Activated naive CD4-positive, alpha-beta T cell treated with anti-CD3 and anti-CD28 coated beads, Interleukin-2, amount 10 ng/mL, durations not matched to agents 7 days and 5 days (primary cell): ENCODE results near the gene OR2L5.

ENCODE experiments used
- CTCF ChIA-PET: fragments of 350-600 bp; sonication (Branson Sonifier 250); formaldehyde crosslinking; loops from one replicate; lab custom pipeline; 2021; ENCODE audit warnings: antibody characterized with exemption; lab: Charles Lee
- DNase-seq: peaks from one replicate; pipeline ENCODE4 v3.0.0-alpha.2; 2020
- H3K27ac Mint-ChIP-seq: one replicate; pipeline ENCODE4 v1.8.0; 2021; ENCODE audit warnings: mild to moderate bottlenecking, moderate library complexity, mixed read lengths
- H3K27me3 Mint-ChIP-seq: one replicate; pipeline ENCODE4 v1.8.0; 2021; ENCODE audit warnings: mild to moderate bottlenecking, mixed read lengths
- H3K36me3 Mint-ChIP-seq: one replicate; pipeline ENCODE4 v1.8.0; 2021; ENCODE audit warnings: mixed read lengths
- H3K4me1 Mint-ChIP-seq: one replicate; pipeline ENCODE4 v1.8.0; 2021; ENCODE audit warnings: mixed read lengths
- H3K4me3 Mint-ChIP-seq: one replicate; pipeline ENCODE4 v1.8.0; 2021; ENCODE audit warnings: mild to moderate bottlenecking, moderate library complexity, mixed read lengths
- H3K9me3 Mint-ChIP-seq: one replicate; pipeline ENCODE4 v1.8.0; 2021; ENCODE audit warnings: mixed read lengths

Gene OR2L5

GRCh38 chr1:248065071-248065470 lies 51.6 kb downstream of the OR2L5 start:
- Mint-ChIP-seq H3K4me3 (no peak overlapping the region), H3K9me3 (peaks cover 5% of the 10 kb centered on the region), H3K36me3 (no peaks in the 10 kb centered on the region), H3K27ac (no peak overlapping the region), H3K4me1 (no peaks in the 10 kb centered on the region), H3K27me3 (no peaks in the 10 kb centered on the region)
- DNase-seq: no peak
- CTCF ChIA-PET: no interaction called here

DNA sequence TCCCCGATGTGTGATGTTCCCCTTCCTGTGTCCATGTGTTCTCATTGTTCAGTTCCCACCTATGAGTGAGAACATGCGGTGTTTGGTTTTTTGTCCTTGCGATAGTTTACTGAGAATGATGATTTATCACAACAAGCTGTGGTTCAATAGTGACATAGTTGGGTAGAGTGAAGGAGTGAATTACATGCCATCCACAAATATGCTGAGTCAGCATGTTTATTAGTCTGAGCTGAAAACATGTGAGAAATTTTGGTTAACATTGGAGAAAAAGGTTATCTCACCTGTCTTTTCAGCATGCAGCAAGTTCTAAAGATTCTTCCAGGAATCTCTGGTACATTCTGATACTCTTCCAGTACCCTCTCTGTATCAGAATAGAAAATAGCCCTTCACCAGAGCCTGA lies 52.1 kb downstream of the OR2L5 start:
- DNase-seq: no peak
- H3K9me3 Mint-ChIP-seq: peaks cover 6% of the 10 kb centered on the region
- no peaks in the 10 kb centered on the region for H3K36me3 Mint-ChIP-seq
- CTCF ChIA-PET: no interaction called here
- H3K27ac Mint-ChIP-seq: no peak overlapping the region
- H3K27me3 Mint-ChIP-seq: no peaks in the 10 kb centered on the region
- H3K4me1 Mint-ChIP-seq: no peaks in the 10 kb centered on the region
- no peak overlapping the region for H3K4me3 Mint-ChIP-seq
